HG03159 (cell line): Measurements from ENCODE around the gene OR9G4.

Source experiments
- ATAC-seq: cut with Tn5 transposase; IDR thresholded peaks from one replicate; pipeline ENCODE4 v1.9.1; 2021; ENCODE audit warnings: mild to moderate bottlenecking, moderate library complexity; ENCODE audit not compliant: unreplicated experiment

OR9G4 gene

DNA sequence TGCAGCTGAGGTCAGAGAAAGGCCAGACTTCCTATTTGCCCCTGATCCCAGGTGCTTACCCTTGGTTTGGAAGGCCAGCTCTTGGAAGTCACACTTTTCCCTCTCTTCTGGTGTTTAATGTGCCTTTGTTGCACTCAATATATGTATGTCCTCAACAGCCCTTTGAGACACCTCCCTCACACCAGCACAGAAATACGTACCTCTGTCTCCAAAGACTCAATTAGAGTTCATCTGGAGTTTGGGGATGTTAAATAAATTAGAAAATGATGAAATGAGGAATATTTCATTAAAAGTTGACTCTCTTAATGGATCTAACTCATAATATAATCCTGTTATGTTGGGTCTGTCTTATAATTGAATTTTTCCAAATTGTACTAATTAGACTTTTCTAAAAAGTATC is at the start of gene OR9G4:
OR9G4 (minus strand) TSS at position 101 of the 400 bp plus-strand sequence. CDS start 4,931 bp downstream, outside the sequence.
- no peak for ATAC-seq

DNA sequence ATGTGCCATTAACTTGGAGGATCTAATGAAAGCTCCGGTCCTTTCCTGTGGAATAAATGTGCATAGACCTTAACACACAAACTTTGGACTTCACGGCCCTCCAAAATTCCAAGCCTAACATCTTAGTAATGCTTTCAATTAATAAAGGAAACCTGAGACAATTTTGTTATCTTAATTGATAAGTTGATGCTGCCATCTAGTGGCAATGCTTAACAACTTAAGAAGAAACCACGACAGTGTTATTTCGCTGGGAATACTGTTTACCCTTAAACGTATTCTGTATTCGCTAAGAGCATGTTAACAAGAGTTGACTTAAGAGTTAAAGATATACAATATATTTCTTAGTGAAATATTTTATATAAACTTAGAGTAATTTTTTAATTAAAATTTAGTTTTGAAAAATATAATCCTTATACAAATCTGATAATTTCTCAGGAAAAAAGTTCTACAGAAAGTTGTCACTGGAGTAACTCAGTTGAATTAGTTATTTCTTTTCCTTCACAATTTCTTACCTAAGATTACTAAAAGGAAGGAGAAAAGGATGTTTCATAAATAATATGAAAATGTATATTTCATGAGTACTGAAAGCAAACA is 35.0 kb upstream of the OR9G4 start:
- no peak for ATAC-seq

- ATAC-seq: peak; percentile 92
Observed at GRCh38 chr11:56782167-56782847, 33.8 kb upstream of the OR9G4 start.

GRCh38 chr11:56776809-56777208 is 28.3 kb upstream of the OR9G4 start:
- no peak for ATAC-seq

DNA sequence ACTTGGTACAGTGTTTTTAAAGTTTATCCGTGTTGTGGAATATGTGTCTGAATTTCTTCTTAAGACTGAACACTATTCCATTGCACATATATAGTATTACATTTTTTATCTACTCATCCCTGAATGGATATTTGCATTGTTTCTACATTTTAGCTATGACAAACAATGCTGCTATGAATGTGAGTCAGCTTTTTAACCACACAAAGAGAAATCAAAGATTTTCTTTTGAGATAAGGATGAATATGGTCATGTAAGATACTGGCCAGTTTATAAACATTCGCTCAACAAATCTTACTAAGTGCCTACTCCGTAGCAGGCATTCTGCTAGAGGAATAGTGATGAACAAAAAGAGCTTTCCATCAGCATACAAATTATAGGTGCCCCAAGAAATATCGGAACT is 16.5 kb upstream of the OR9G4 start:
- no peak for ATAC-seq

DNA sequence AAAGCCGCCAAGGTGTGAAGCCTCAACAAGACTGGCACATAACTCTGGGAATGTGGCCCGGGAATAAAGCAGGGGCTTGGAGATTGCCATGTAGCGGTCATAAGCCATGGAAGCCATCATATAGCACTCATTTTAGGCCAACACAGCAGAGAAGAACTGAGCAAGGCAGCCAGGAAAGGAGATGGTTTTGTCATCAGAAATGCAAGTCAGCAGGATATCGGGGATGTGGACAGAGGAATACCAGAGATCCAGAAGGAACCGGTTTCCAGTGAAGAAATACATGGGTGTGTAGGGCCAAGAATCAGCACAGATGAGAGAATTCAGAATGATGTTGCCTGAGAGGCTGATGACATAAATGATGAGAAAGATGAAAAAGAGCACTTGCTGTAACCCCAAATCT is 3.0 kb upstream of the OR9G4 start:
- ATAC-seq: no peak

- ATAC-seq: no peak
Observed at GRCh38 chr11:56750190-56750589, 1.7 kb upstream of the OR9G4 start.

DNA sequence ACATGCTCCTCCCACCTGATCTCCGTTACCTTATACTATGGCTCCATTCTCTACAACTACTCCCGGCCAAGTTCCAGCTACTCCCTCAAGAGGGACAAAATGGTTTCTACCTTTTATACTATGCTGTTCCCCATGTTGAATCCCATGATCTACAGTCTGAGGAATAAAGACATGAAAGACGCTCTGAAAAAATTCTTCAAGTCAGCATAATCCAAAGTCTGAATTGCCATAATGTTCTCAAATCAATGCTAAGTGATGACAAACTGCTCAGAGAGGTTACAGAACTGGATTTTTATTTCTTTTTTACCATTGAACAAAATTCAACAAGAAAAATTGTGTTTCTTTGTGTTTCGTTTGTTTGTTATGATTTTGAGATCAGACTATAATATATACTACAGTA is 7.6 kb downstream of the OR9G4 start:
- no peak for ATAC-seq

GRCh38 chr11:56740107-56740506 is 8.4 kb downstream of the OR9G4 start:
- no peak for ATAC-seq

- ATAC-seq: no peak
Observed at GRCh38 chr11:56720513-56720912, 28.0 kb downstream of the OR9G4 start.

DNA sequence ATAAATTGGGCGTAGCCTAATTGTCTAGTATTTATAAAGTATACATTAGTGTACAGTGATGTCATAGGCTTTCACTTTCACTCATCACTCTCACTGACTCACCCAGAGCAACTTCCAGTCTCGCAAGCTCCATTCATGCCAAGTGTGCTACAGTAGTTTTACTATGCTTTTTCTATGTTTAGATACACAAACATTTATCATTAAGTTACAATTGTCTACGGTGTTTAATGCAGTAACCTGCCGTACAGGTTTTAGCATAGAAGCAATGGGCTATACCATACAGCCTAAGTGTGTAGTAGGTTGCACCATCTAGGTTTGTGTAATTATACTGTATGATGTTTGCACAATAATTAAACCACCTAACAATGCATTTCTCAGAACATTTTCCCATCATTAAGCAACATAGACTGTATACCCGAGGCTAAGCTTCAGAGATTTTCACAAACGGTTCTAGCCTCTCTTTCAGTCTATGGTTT is 32.1 kb downstream of the OR9G4 start:
- ATAC-seq: no peak

- no peak for ATAC-seq
Observed at GRCh38 chr11:56714206-56714605, 34.3 kb downstream of the OR9G4 start.

DNA sequence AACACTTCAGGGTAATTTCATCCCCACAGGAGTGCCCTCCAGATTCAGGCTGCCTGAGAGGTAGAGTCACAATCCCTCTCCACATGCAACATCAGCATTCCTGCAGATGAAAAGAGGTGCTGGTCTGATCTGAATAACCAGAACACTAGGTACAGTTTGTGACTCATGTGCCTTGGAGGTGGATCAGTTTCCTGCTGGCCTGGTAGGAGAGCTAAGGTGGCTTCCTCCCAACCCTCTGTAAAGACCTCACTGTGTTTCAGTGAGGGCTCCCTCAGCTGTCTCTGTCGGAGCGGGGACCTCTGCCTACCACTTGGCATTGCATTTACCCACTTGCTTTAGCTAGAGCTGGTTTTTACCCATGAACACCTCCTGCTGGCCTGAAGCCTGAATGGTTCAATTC is 42.0 kb downstream of the OR9G4 start:
- ATAC-seq: no peak

- no peak for ATAC-seq
Observed at GRCh38 chr11:56705784-56706396, 42.6 kb downstream of the OR9G4 start.

- no peak for ATAC-seq
Observed at GRCh38 chr11:56700914-56701485, 47.5 kb downstream of the OR9G4 start.

DNA sequence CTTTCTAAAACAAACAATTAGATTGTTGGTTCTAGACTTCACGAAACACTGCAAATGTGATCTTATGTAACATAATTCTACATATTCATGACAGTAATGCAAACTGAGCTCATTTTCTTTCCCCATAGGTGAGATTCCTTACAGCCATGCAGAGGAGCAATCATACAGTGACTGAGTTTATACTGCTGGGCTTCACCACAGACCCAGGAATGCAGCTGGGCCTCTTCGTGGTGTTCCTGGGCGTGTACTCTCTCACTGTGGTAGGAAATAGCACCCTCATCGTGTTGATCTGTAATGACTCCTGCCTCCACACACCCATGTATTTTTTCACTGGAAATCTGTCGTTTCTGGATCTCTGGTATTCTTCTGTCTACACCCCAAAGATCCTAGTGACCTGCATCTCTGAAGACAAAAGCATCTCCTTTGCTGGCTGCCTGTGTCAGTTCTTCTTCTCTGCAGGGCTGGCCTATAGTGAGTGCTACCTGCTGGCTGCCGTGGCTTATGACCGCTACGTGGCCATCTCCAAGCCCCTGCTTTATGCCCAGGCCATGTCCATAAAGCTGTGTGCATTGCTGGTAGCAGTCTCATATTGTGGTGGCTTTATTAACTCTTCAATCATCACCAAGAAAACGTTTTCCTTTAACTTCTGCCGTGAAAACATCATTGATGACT is 48.1 kb downstream of the OR9G4 start:
- no peak for ATAC-seq

- ATAC-seq: no peak
Observed at GRCh38 chr11:56698795-56699194, 49.7 kb downstream of the OR9G4 start, which contains the start of gene OR9G1. Gene OR9G1, plus strand, starts transcription at chr11:56699095. Its CDS starts 1,293 bp downstream, at chr11:56700388.

DNA sequence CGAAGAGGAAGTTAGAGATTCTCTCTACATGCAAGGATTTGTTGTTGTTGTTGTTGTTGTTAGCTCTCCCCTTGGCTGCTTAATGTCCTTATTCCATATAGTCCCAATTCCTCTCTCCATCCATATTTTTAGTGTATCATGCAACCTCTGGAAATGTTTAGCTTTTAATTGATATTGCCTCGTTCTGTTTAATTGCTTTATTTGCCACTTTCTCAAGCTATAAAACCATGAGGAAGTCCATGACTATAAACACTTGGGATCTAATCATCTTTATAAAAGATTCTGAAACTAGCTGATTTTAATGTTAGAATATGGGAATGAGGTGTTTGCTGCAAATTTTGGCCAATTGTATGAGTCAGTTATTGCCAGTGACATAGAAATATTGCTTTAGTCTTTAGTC is 55.1 kb downstream of the OR9G4 start:
- no peak for ATAC-seq
